Natural killer cell (primary cell): ENCODE measurements around the gene CCAR1. TPM values are rescaled to one million over a fixed set of nuclear protein-coding genes. Genes with fewer than 3 reads are reported as not detected.

Source experiments
- ATAC-seq, 3 donors: fragments of 150-1000 bp in 2 of 3; fragments of 200-7000 bp in 1 of 3; cut with Tn5 transposase; 1 replicate in 1 of 3; 2 replicates in 2 of 3; pipeline ENCODE4 v1.10.0; 2021; ENCODE audit warnings: mild to moderate bottlenecking in 2 of 3, moderate library complexity in 2 of 3
- DNase-seq, 2 donors: peaks; one replicate each; pipeline versions ENCODE4 v3.0.0 to v3.0.0-alpha.2; 2013 to 2021; ENCODE audit warnings: mixed read lengths in 1 of 2
- H3K27ac ChIP-seq: one replicate; pipeline ENCODE4 v1.5.1; 2013; ENCODE audit warnings: mild to moderate bottlenecking, low read length
- H3K27me3 ChIP-seq: one replicate; pipeline ENCODE4 v1.6.1; 2013; ENCODE audit warnings: low read length; ENCODE audit not compliant: control insufficient read depth, insufficient read depth
- H3K36me3 ChIP-seq: one replicate; pipeline ENCODE4 v1.6.1; 2013; ENCODE audit warnings: low read length; ENCODE audit not compliant: control insufficient read depth, insufficient read depth
- H3K4me1 ChIP-seq: one replicate; pipeline ENCODE4 v1.6.1; 2013; ENCODE audit warnings: low read length; ENCODE audit not compliant: control insufficient read depth, insufficient read depth
- H3K4me3 ChIP-seq: one replicate; pipeline ENCODE4 v1.5.1; 2013; ENCODE audit warnings: low read length
- H3K9me3 ChIP-seq: one replicate; pipeline ENCODE4 v1.6.1; 2013; ENCODE audit warnings: low read length; ENCODE audit not compliant: control insufficient read depth, insufficient read depth
- H3K27ac Mint-ChIP-seq, 2 donors: one replicate each; pipeline ENCODE4 v1.8.0; 2022; ENCODE audit warnings: mild to moderate bottlenecking in 2 of 2, mixed read lengths in 2 of 2, moderate library complexity in 1 of 2
- H3K27me3 Mint-ChIP-seq, 2 donors: one replicate each; pipeline ENCODE4 v1.8.0; 2022; ENCODE audit warnings: low read depth in 2 of 2, mixed read lengths in 2 of 2
- H3K36me3 Mint-ChIP-seq: one replicate; pipeline ENCODE4 v1.8.0; 2022; ENCODE audit warnings: mixed read lengths
- H3K4me1 Mint-ChIP-seq, 2 donors: one replicate each; pipeline ENCODE4 v1.8.0; 2022; ENCODE audit warnings: mixed read lengths in 2 of 2
- H3K4me3 Mint-ChIP-seq: one replicate; pipeline ENCODE4 v1.8.0; 2022; ENCODE audit warnings: mild to moderate bottlenecking, moderate library complexity, mixed read lengths
- H3K9me3 Mint-ChIP-seq, 2 donors: one replicate each; pipeline ENCODE4 v1.8.0; 2022; ENCODE audit warnings: mixed read lengths in 2 of 2
- WGBS: methylation state at CpG from one replicate; pipeline ENCODE4 v1.1.7; 2013; ENCODE audit warnings: missing lambda C conversion rate; ENCODE audit not compliant: insufficient coverage; 5-methylcytosine and 5-hydroxymethylcytosine counted together
- intact Hi-C: fragments of 100-400 bp; cut with micrococcal nuclease; formaldehyde crosslinking; loops from one replicate; pipeline ENCODE4 v1.14.2; 2022
- total RNA-seq, 4 donors: library from RNA; stranded (reverse); fragments of 120-200 nt in 1 of 4; gene quantifications; one replicate each; pipeline versions ENCODE4 v1.2.3 to v1.2.4, GENCODE V29; 2013 to 2022
- TF ChIP-seq, protein P1 (sequence below): fragments of 200-600 bp; IDR thresholded peaks from one replicate; pipeline ENCODE4 v1.8.0; 2022; ENCODE audit warnings: antibody characterized with exemption

The CCAR1 gene
- total RNA-seq, 3 donors from 2014 or later (not counting 1 experiment from before 2014, with no cell fraction given), result 73.7 to 84.1 (median 77.6) TPM

- ATAC-seq, result no peak
- intact Hi-C loops, result no loop called here
- Mint-ChIP-seq H3K27ac (no peak overlapping the region), H3K9me3 (no peaks in the 10 kb centered on the region), H3K4me3 (no peak overlapping the region), H3K27me3 (no peaks in the 10 kb centered on the region), H3K36me3 (peaks cover 8% of the 10 kb centered on the region), H3K4me1 (peaks cover 0 to 7% of the 10 kb centered on the region in 2 donors)
- Histone ChIP-seq H3K27ac (no peak overlapping the region), H3K36me3 (peaks cover 78% of the 10 kb centered on the region), H3K4me3 (no peak overlapping the region), H3K4me1 (no peaks in the 10 kb centered on the region), H3K9me3 (no peaks in the 10 kb centered on the region), H3K27me3 (no peaks in the 10 kb centered on the region)
- 76% methylated on average over 5 of the region's 6 CpGs for WGBS
- TF ChIP-seq, protein P1, sequence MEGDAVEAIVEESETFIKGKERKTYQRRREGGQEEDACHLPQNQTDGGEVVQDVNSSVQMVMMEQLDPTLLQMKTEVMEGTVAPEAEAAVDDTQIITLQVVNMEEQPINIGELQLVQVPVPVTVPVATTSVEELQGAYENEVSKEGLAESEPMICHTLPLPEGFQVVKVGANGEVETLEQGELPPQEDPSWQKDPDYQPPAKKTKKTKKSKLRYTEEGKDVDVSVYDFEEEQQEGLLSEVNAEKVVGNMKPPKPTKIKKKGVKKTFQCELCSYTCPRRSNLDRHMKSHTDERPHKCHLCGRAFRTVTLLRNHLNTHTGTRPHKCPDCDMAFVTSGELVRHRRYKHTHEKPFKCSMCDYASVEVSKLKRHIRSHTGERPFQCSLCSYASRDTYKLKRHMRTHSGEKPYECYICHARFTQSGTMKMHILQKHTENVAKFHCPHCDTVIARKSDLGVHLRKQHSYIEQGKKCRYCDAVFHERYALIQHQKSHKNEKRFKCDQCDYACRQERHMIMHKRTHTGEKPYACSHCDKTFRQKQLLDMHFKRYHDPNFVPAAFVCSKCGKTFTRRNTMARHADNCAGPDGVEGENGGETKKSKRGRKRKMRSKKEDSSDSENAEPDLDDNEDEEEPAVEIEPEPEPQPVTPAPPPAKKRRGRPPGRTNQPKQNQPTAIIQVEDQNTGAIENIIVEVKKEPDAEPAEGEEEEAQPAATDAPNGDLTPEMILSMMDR, result no peak
- DNase-seq, result no peak
Measured at GRCh38 chr10:68742397-68742796, 21.4 kb downstream of the CCAR1 start.

GRCh38 chr10:68752711-68753350 lies 31.8 kb downstream of the CCAR1 start:
- H3K4me3 Mint-ChIP-seq, result no peak overlapping the region
- H3K27ac Mint-ChIP-seq, result peak overlapping the region in 1 of 2 donors; percentile 7
- peaks cover 10% of the 10 kb centered on the region for H3K36me3 Mint-ChIP-seq
- no peaks in the 10 kb centered on the region for H3K9me3 ChIP-seq
- TF ChIP-seq, protein P1, result no peak
- DNase-seq, result no peak
- no peak overlapping the region for H3K27ac ChIP-seq
- 93% methylated on average over 2 of the region's 2 CpGs for WGBS
- H3K36me3 ChIP-seq, result peaks cover 94% of the 10 kb centered on the region
- no peaks in the 10 kb centered on the region for H3K27me3 ChIP-seq
- H3K4me1 ChIP-seq, result no peaks in the 10 kb centered on the region
- intact Hi-C loops, result no loop called here
- H3K9me3 Mint-ChIP-seq, result no peaks in the 10 kb centered on the region
- ATAC-seq, result no peak
- H3K27me3 Mint-ChIP-seq, result no peaks in the 10 kb centered on the region
- H3K4me3 ChIP-seq, result no peak overlapping the region
- H3K4me1 Mint-ChIP-seq, result peaks cover 0 to 5% of the 10 kb centered on the region in 2 donors

DNA sequence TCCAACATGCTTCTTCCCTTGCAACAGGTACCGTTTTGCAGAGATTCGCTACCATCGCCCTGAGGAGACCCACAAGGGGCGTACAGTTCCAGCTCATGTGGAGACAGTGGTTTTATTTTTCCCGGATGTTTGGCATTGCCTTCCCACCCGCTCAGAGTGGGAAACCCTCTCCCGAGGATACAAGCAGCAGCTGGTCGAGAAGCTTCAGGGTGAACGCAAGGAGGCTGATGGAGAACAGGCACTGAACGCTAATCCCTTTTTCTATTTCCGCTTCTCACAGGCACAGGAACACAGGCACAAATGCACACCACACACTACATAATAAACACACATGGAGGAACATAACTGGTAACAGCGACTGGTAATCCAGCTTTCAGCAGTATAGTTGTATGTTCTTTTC lies 35.2 kb downstream of the CCAR1 start:
- Mint-ChIP-seq H3K9me3 (no peaks in the 10 kb centered on the region), H3K27me3 (no peaks in the 10 kb centered on the region), H3K36me3 (peaks cover 17% of the 10 kb centered on the region), H3K4me1 (peaks cover 0 to 5% of the 10 kb centered on the region in 2 donors), H3K27ac (no peak overlapping the region), H3K4me3 (no peak overlapping the region)
- H3K36me3 ChIP-seq, result peaks cover 93% of the 10 kb centered on the region
- DNase-seq (no peak), ATAC-seq (no peak)
- intact Hi-C loops, result no loop called here
- 96% methylated on average over 11 of the region's 12 CpGs for WGBS
- H3K4me1 ChIP-seq, result no peaks in the 10 kb centered on the region
- no peak overlapping the region for H3K27ac ChIP-seq
- H3K27me3 ChIP-seq, result no peaks in the 10 kb centered on the region
- TF ChIP-seq, protein P1, result no peak
- no peaks in the 10 kb centered on the region for H3K9me3 ChIP-seq
- H3K4me3 ChIP-seq, result no peak overlapping the region

DNA sequence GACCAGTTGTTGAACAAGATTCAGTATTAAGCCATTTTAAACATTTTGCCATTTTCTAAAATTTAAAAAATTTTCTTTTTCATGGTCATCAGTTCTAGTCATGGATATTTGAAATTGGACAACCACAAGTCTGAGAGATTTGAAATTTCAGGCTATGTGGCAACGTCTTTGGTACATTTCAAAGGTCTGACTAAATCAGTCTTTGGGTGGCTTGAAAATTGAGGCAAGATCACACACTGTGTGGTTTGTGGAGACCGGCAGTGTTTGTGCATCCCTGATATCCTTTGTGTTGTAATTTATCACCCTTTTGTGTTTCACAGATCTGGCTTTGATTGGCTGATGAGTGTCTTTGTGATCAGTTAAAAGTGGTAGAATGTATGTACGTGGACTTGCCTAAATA lies 35.7 kb downstream of the CCAR1 start:
- intact Hi-C loops, result no loop called here
- Mint-ChIP-seq H3K27me3 (no peaks in the 10 kb centered on the region), H3K4me1 (peaks cover 0 to 5% of the 10 kb centered on the region in 2 donors), H3K36me3 (peaks cover 17% of the 10 kb centered on the region), H3K27ac (no peak overlapping the region), H3K4me3 (no peak overlapping the region), H3K9me3 (no peaks in the 10 kb centered on the region)
- Histone ChIP-seq H3K4me3 (no peak overlapping the region), H3K27ac (no peak overlapping the region), H3K27me3 (no peaks in the 10 kb centered on the region), H3K4me1 (no peaks in the 10 kb centered on the region), H3K9me3 (no peaks in the 10 kb centered on the region), H3K36me3 (peaks cover 91% of the 10 kb centered on the region)
- TF ChIP-seq, protein P1, result no peak
- ATAC-seq, result no peak
- DNase-seq, result no peak
- 92% methylated on average over 3 of the region's 3 CpGs for WGBS
